Activated B cell treated with CpG ODN at 0.5 μM for 24 hours (primary cell): ENCODE results near the gene PRKCE. TPM values are rescaled to one million over a fixed set of nuclear protein-coding genes. Genes with fewer than 3 reads are reported as not detected.

Experiments
- ATAC-seq: fragments of 200-7000 bp; cut with Tn5 transposase; one replicate; pipeline ENCODE4 v1.10.0; 2021; ENCODE audit warnings: low read depth, mild to moderate bottlenecking, moderate library complexity
- CTCF ChIA-PET: fragments of 350-600 bp; sonication (Branson Sonifier 250); formaldehyde crosslinking; loops from one replicate; lab custom pipeline; 2021; ENCODE audit warnings: antibody characterized with exemption; lab: Charles Lee
- POLR2A ChIA-PET: fragments of 350-600 bp; sonication (Branson Sonifier 250); formaldehyde crosslinking; loops from one replicate; lab custom pipeline; 2021; ENCODE audit warnings: antibody characterized with exemption; lab: Charles Lee
- DNase-seq: peaks from one replicate; pipeline ENCODE4 v3.0.0; 2022
- H3K27ac Mint-ChIP-seq: one replicate; pipeline ENCODE4 v1.8.0; 2020; ENCODE audit warnings: mixed read lengths
- H3K27me3 Mint-ChIP-seq: one replicate; pipeline ENCODE4 v1.8.0; 2021; ENCODE audit warnings: mixed read lengths
- H3K36me3 Mint-ChIP-seq: one replicate; pipeline ENCODE4 v1.8.0; 2021; ENCODE audit warnings: low read depth, mixed read lengths
- H3K4me1 Mint-ChIP-seq: one replicate; pipeline ENCODE4 v1.8.0; 2021; ENCODE audit warnings: mixed read lengths
- H3K4me3 Mint-ChIP-seq: one replicate; pipeline ENCODE4 v1.8.0; 2020; ENCODE audit warnings: mild to moderate bottlenecking, mixed read lengths
- H3K9me3 Mint-ChIP-seq: one replicate; pipeline ENCODE4 v1.8.0; 2020; ENCODE audit warnings: mixed read lengths
- CTCF ChIP-seq: fragments of 200-600 bp; IDR thresholded peaks from one replicate; pipeline ENCODE4 v1.8.0; 2022; ENCODE audit warnings: antibody characterized with exemption, mild to moderate bottlenecking
- intact Hi-C: fragments of 100-400 bp; cut with micrococcal nuclease; formaldehyde crosslinking; loops from one replicate; pipeline ENCODE4 v1.15.1; 2024
- total RNA-seq: library from RNA; stranded (reverse); gene quantifications from 2 replicates; pipeline ENCODE4 v1.2.3, GENCODE V29; 2022

Gene PRKCE
- total RNA-seq, 1 donor from 2014 or later: 53.8 TPM

GRCh38 chr2:45928946-45929345 is 277.5 kb downstream of the PRKCE start:
- Mint-ChIP-seq H3K36me3 (no peaks in the 10 kb centered on the region), H3K4me1 (peaks cover 26% of the 10 kb centered on the region), H3K27ac (no peak overlapping the region), H3K4me3 (no peak overlapping the region), H3K27me3 (no peaks in the 10 kb centered on the region), H3K9me3 (no peaks in the 10 kb centered on the region)
- ATAC-seq: no peak
- DNase-seq: no peak
- TF ChIP-seq CTCF: no peak
- CTCF ChIA-PET: no interaction called here
- POLR2A ChIA-PET: interaction anchor here (0.6 kb wide), 1 partner anchor 64 kb away, joined by 8 read pairs; no protein-coding TSS in a partner anchor
- intact Hi-C loops: no loop called here

- Mint-ChIP-seq H3K9me3 (no peaks in the 10 kb centered on the region), H3K4me3 (peak overlapping the region; percentile 59), H3K27ac (peak overlapping the region; percentile 79), H3K36me3 (no peaks in the 10 kb centered on the region), H3K27me3 (no peaks in the 10 kb centered on the region), H3K4me1 (peaks cover 26% of the 10 kb centered on the region)
- no peak for TF ChIP-seq CTCF
- no peak for DNase-seq
- ATAC-seq: peak; percentile 74
- intact Hi-C loops: loop anchor here (2.0 kb wide), 1 partner anchor 41 kb away; no protein-coding TSS in a partner anchor
- ChIA-PET POLR2A (interaction anchor here (1.1 kb wide), 1 partner anchor 94 kb away, joined by 3 read pairs; no protein-coding TSS in a partner anchor), CTCF (no interaction called here)
Measured at GRCh38 chr2:45929674-45930395, 278.4 kb downstream of the PRKCE start.

- CTCF ChIA-PET: no interaction called here
- TF ChIP-seq CTCF: no peak
- no peak for ATAC-seq
- H3K9me3 Mint-ChIP-seq: no peaks in the 10 kb centered on the region
- peak overlapping the region; percentile 79 for H3K27ac Mint-ChIP-seq
- POLR2A ChIA-PET: interaction anchor here (1.1 kb wide), 1 partner anchor 94 kb away, joined by 3 read pairs; no protein-coding TSS in a partner anchor
- peaks cover 26% of the 10 kb centered on the region for H3K4me1 Mint-ChIP-seq
- H3K4me3 Mint-ChIP-seq: no peak overlapping the region
- H3K27me3 Mint-ChIP-seq: no peaks in the 10 kb centered on the region
- H3K36me3 Mint-ChIP-seq: no peaks in the 10 kb centered on the region
- intact Hi-C loops: loop anchor here (2.0 kb wide), 1 partner anchor 42 kb away; no protein-coding TSS in a partner anchor
- DNase-seq: no peak
Measured at GRCh38 chr2:45930396-45930792, 278.9 kb downstream of the PRKCE start.

GRCh38 chr2:45932278-45932975 is 281.0 kb downstream of the PRKCE start:
- H3K4me1 Mint-ChIP-seq: peaks cover 32% of the 10 kb centered on the region
- no peak overlapping the region for H3K27ac Mint-ChIP-seq
- DNase-seq: no peak
- H3K4me3 Mint-ChIP-seq: no peak overlapping the region
- no peak for ATAC-seq
- H3K36me3 Mint-ChIP-seq: no peaks in the 10 kb centered on the region
- ChIA-PET POLR2A (interaction anchor here (0.6 kb wide), 1 partner anchor 68 kb away, joined by 3 read pairs; no protein-coding TSS in a partner anchor), CTCF (interaction anchor here (1.0 to 1.6 kb wide), 2 partner anchors 288 to 290 kb away, joined by 3 to 4 read pairs; no protein-coding TSS in a partner anchor)
- no peaks in the 10 kb centered on the region for H3K27me3 Mint-ChIP-seq
- no peak for TF ChIP-seq CTCF
- intact Hi-C loops: no loop called here
- H3K9me3 Mint-ChIP-seq: no peaks in the 10 kb centered on the region
